ENCODE results near the gene CD40.

The CD40 gene

GRCh38 chr20:46122516-46123481, 4.7 kb downstream of the CD40 start:
- POLR2A ChIA-PET: no interaction called here
- CTCF ChIA-PET: no interaction called here
- no peak for TF ChIP-seq CTCF (IDR thresholded peaks at IDR 0.05; ENCODE audit: insufficient read depth, low read length, missing control alignments)
- no peak overlapping the region for H3K4me3 ChIP-seq (ENCODE audit: low read depth, low read length)
- no peak for DNase-seq (ENCODE audit: low read depth, low spot score)

DNA sequence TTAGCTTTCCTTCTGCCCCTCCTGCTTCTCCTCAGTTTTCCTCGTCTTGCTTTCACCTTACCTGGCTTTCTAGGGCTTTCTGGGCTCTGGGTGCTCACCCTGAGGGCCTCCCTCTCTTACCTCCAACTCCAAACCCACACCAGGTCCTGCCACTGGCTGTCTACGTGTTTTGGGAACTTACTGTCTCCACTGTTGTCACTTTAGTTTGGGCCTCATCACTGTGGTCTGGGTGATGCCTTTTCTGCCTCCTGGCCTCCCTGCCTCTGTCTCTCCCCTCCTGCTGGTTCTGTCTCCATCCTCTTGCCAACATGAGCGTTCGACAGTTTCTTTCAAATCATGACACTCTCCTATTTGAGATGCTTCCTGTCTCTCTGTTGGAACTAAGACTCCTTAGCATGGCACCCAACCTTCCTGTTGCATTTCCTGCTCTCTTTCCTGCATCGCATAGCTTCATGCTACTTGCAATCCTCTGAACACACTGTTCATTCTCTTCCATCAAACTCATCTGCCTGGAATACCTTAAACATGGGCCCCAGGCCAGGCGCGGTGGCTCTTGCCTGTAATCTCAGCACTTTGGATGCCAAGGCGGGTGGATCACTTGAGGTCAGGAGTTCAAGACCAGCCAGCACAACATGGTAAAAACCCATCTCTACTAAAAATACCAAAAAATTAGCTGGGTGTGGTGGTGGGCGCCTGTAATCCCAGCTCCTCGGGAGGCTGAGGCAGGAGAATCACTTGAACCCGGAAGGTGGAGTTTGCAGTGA, 5.5 kb downstream of the CD40 start:
- CTCF ChIA-PET: interaction anchor here (1.1 kb wide), 1 partner anchor 9 kb away, joined by 4 read pairs; no protein-coding TSS in a partner anchor

GRCh38 chr20:46126440-46127056, 8.4 kb downstream of the CD40 start:
- CTCF ChIA-PET: no interaction called here
- POLR2A ChIA-PET: no interaction called here
- no peak overlapping the region for H3K4me3 ChIP-seq (ENCODE audit: low read depth, low read length)
- TF ChIP-seq CTCF (IDR thresholded peaks at IDR 0.05; ENCODE audit: insufficient read depth, low read length, missing control alignments): no peak
- DNase-seq (ENCODE audit: low read depth, low spot score): no peak

More for the DNA sequence above, 5.5 kb downstream of the CD40 start:
- no peak for DNase-seq (ENCODE audit: low read depth, low spot score)
- no peak overlapping the region for H3K4me3 ChIP-seq (ENCODE audit: low read depth, low read length)
- POLR2A ChIA-PET: no interaction called here
- no peak for TF ChIP-seq CTCF (IDR thresholded peaks at IDR 0.05; ENCODE audit: insufficient read depth, low read length, missing control alignments)

GRCh38 chr20:46127396-46128010, 9.4 kb downstream of the CD40 start:
- DNase-seq (ENCODE audit: low read depth, low spot score): no peak
- CTCF ChIA-PET: interaction anchor here (1.4 to 8.1 kb wide), 2 partner anchors 221 to 310 kb away, joined by 12 to 67 read pairs; no protein-coding TSS in a partner anchor
- H3K4me3 ChIP-seq (ENCODE audit: low read depth, low read length): no peak overlapping the region
- POLR2A ChIA-PET: no interaction called here
- TF ChIP-seq CTCF (IDR thresholded peaks at IDR 0.05; ENCODE audit: insufficient read depth, low read length, missing control alignments): no peak

DNA sequence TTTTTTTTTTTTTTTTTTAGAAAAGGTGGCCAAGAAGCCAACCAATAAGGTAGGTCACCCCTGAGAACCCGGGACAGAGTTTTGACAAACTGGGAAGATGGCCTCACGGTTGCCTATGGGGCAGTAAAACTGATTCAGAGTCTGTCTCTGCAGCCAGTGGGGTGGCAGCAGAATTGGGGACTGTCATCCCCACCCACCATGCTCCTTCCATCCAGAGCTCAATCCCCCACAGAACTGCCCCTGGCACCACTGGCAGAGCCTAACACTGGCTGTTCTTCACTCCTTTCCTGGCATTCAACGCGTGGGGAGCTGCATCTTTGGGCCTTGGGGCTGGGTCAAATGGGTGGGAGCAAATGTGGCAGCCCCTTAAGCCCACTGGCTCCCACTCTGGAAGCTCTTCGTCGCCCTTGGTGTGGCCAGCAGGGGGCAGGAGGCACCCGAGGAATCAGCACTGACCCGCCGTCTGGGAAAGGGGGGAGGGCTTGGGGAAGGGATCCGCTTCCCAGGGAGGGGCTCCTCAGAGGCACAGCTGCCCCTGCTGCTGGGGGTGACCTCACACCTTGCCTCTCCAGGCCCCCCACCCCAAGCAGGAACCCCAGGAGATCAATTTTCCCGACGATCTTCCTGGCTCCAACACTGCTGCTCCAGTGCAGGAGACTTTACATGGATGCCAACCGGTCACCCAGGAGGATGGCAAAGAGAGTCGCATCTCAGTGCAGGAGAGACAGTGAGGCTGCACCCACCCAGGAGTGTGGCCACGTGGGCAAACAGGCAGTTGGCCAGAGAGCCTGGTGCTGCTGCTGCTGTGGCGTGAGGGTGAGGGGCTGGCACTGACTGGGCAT, 10.4 kb downstream of the CD40 start:
- no peak overlapping the region for H3K4me3 ChIP-seq (ENCODE audit: low read depth, low read length)
- POLR2A ChIA-PET: no interaction called here
- no peak for DNase-seq (ENCODE audit: low read depth, low spot score)
- peak; percentile 59 for TF ChIP-seq CTCF (IDR thresholded peaks at IDR 0.05; ENCODE audit: insufficient read depth, low read length, missing control alignments)
- CTCF ChIA-PET: interaction anchor here (0.9 to 8.1 kb wide), 9 partner anchors 8 to 554 kb away, joined by 3 to 67 read pairs (median 10); partner anchors contain the start of gene ELMO2

Measured in AG04449 (cell line).